GM12878 (cell line): ENCODE results near the gene SERPINF2. TPM values are rescaled to one million over a fixed set of nuclear protein-coding genes. Genes with fewer than 3 reads are reported as not detected.

Experiments used
- ATAC-seq: fragments of 200-7000 bp; cut with Tn5 transposase; 3 replicates; pipeline ENCODE4 v1.9.1; 2020; ENCODE audit warnings: mild to moderate bottlenecking, moderate library complexity
- BruUV-seq: library from RNA; stranded (reverse); fragments of 400-500 nt; replicated peaks from 2 replicates; lab custom pipeline; 2021; lab: Mats Ljungman, UMichigan
- CTCF ChIA-PET: fragments of 300-600 bp; sonication (Branson Sonifier 250); formaldehyde crosslinking; extraction: SDS; loops from one replicate; lab custom pipeline; 2021; ENCODE audit warnings: inconsistent platforms; lab: Yijun Ruan, JAX
- POLR2A ChIA-PET: fragments of 350-600 bp; formaldehyde crosslinking; extraction: SDS; loops from one replicate; lab custom pipeline; 2021; ENCODE audit warnings: inconsistent platforms; lab: Charles Lee
- RAD21 ChIA-PET: fragments of 300-600 bp; sonication (Branson Sonifier 250); formaldehyde crosslinking; loops from one replicate; lab custom pipeline; 2023; ENCODE audit warnings: antibody characterized with exemption; ENCODE audit not compliant: unreplicated experiment; lab: Charles Lee
- SMC1A ChIA-PET: fragments of 300-600 bp; sonication (Branson Sonifier 250); formaldehyde crosslinking; loops from one replicate; lab custom pipeline; 2023; ENCODE audit not compliant: unreplicated experiment, uncharacterized antibody; lab: Charles Lee
- DNase-seq: peaks from one replicate; pipeline ENCODE4 v3.0.0-alpha.2; 2011; ENCODE audit warnings: low read depth, low spot score
- FAIRE-seq: peaks from 3 replicates; lab custom pipeline; 2011; peaks lifted over from hg19 to GRCh38; lab: Jason Lieb, UNC
- H2AFZ ChIP-seq: 2 replicates; pipeline ENCODE4 v1.6.0; 2011; ENCODE audit warnings: low read depth, low read length, control low read depth; ENCODE audit not compliant: control insufficient read depth
- H3K27ac ChIP-seq: 2 replicates; pipeline ENCODE4 v1.5.1; 2011; ENCODE audit warnings: control low read depth; ENCODE audit not compliant: control insufficient read depth, insufficient read depth
- H3K27me3 ChIP-seq, 2 experiments: replicated peaks in 1 of 2; 2 replicates each; pipeline versions ENCODE4 v1.6.0 to v1.6.1; 2011; ENCODE audit warnings: low read length in 1 of 2; ENCODE audit not compliant: control insufficient read depth in 2 of 2, insufficient read depth in 2 of 2
- H3K36me3 ChIP-seq, 2 experiments: 2 replicates each; pipeline ENCODE4 v1.5.1; 2011; ENCODE audit warnings: low read length in 1 of 2; ENCODE audit not compliant: control insufficient read depth in 2 of 2, insufficient read depth in 2 of 2
- H3K4me1 ChIP-seq: 2 replicates; pipeline ENCODE4 v1.6.1; 2011; ENCODE audit warnings: mild to moderate bottlenecking, low read length, moderate library complexity, mixed read lengths; ENCODE audit not compliant: control insufficient read depth, insufficient read depth
- H3K4me2 ChIP-seq: 2 replicates; pipeline ENCODE4 v1.6.0; 2011; ENCODE audit warnings: control low read depth; ENCODE audit not compliant: control insufficient read depth, insufficient read depth
- H3K4me3 ChIP-seq: fragments of 200-600 bp; sonication (generic); 2 replicates; pipeline ENCODE4 v1.5.1; 2016
- H3K79me2 ChIP-seq: 2 replicates; pipeline ENCODE4 v1.6.0; 2011; ENCODE audit warnings: low read length; ENCODE audit not compliant: control insufficient read depth, insufficient read depth
- H3K9ac ChIP-seq: 2 replicates; pipeline ENCODE4 v1.8.0; 2011; ENCODE audit warnings: low read length, control low read depth, mixed read lengths; ENCODE audit not compliant: control insufficient read depth, insufficient read depth
- H3K9me3 ChIP-seq: replicated peaks from 3 replicates; pipeline ENCODE4 v1.5.1; 2011; ENCODE audit warnings: mild to moderate bottlenecking, low read length; ENCODE audit not compliant: control insufficient read depth, insufficient read depth
- H4K20me1 ChIP-seq: 2 replicates; pipeline ENCODE4 v1.6.0; 2011; ENCODE audit not compliant: control insufficient read depth, insufficient read depth
- BACH1 ChIP-seq: fragments of 450-650 bp; IDR thresholded peaks from 2 replicates; pipeline ENCODE4 v1.6.1; 2017; ENCODE audit warnings: mild to moderate bottlenecking, borderline replicate concordance
- CBX3 ChIP-seq: fragments of 200-600 bp; sonication (generic); IDR thresholded peaks from 2 replicates; pipeline ENCODE4 v1.6.1; 2016; ENCODE audit warnings: low read depth, borderline replicate concordance
- CREM ChIP-seq: IDR thresholded peaks from 2 replicates; pipeline ENCODE4 v1.6.1; 2014; ENCODE audit warnings: antibody characterized with exemption, low read depth
- DPF2 ChIP-seq: fragments of 450-650 bp; IDR thresholded peaks from 2 replicates; pipeline ENCODE4 v1.6.1; 2017; ENCODE audit warnings: mild to moderate bottlenecking
- FOXM1 ChIP-seq: IDR thresholded peaks from 2 replicates; pipeline ENCODE4 v1.6.1; 2012; ENCODE audit warnings: low read depth, mild to moderate bottlenecking, inconsistent platforms, low read length, moderate library complexity
- HDAC6 ChIP-seq: fragments of 200-600 bp; sonication (generic); IDR thresholded peaks from one replicate; pipeline ENCODE4 v1.8.0; 2017; ENCODE audit warnings: antibody characterized with exemption; ENCODE audit not compliant: unreplicated experiment
- HSF1 ChIP-seq: fragments of 150-350 bp; IDR thresholded peaks from 2 replicates; pipeline ENCODE4 v1.6.1; 2014; ENCODE audit warnings: mild to moderate bottlenecking, low read depth, low read length
- IKZF1 ChIP-seq: fragments of 450-650 bp; conservative IDR thresholded peaks from 2 replicates; pipeline ENCODE4 v1.6.1; 2017; ENCODE audit warnings: antibody characterized with exemption, mild to moderate bottlenecking
- IRF4 ChIP-seq: IDR thresholded peaks from 2 replicates; pipeline ENCODE4 v1.6.1; 2011; ENCODE audit warnings: low read depth, low read length
- KLF5 ChIP-seq: fragments of 450-650 bp; IDR thresholded peaks from 2 replicates; pipeline ENCODE4 v1.6.1; 2014; ENCODE audit warnings: mild to moderate bottlenecking; ENCODE audit not compliant: partially characterized antibody
- MXI1 ChIP-seq: fragments of 150-350 bp; IDR thresholded peaks from 2 replicates; pipeline ENCODE4 v1.6.1; 2011; ENCODE audit warnings: low read depth, mild to moderate bottlenecking, inconsistent platforms, low read length, improper control_type of control experiment
- NBN ChIP-seq: fragments of 450-650 bp; IDR thresholded peaks from 2 replicates; pipeline ENCODE4 v1.6.1; 2016
- NFIC ChIP-seq: IDR thresholded peaks from 2 replicates; pipeline ENCODE4 v1.6.1; 2012; ENCODE audit warnings: low read depth, mild to moderate bottlenecking, inconsistent platforms, low read length, moderate library complexity
- NR2C2 ChIP-seq: IDR thresholded peaks from 2 replicates; pipeline ENCODE4 v1.6.1; 2011; ENCODE audit warnings: borderline replicate concordance, low read depth; ENCODE audit not compliant: control insufficient read depth, insufficient read length
- NRF1 ChIP-seq: conservative IDR thresholded peaks from 2 replicates; pipeline ENCODE4 v1.6.1; 2011; ENCODE audit warnings: mild to moderate bottlenecking, low read depth, low read length, improper control_type of control experiment
- PML ChIP-seq: IDR thresholded peaks from 2 replicates; pipeline ENCODE4 v1.6.1; 2012; ENCODE audit warnings: low read length, inconsistent platforms
- POLR2AphosphoS5 ChIP-seq: IDR thresholded peaks from 2 replicates; pipeline ENCODE4 v1.6.1; 2011; ENCODE audit warnings: mild to moderate bottlenecking, low read length, inconsistent platforms
- RBBP5 ChIP-seq: fragments of 200-600 bp; sonication (generic); conservative IDR thresholded peaks from 2 replicates; pipeline ENCODE4 v1.6.1; 2016
- SMARCA5 ChIP-seq: fragments of 450-650 bp; IDR thresholded peaks from 2 replicates; pipeline ENCODE4 v1.6.1; 2017; ENCODE audit warnings: mild to moderate bottlenecking
- SUPT20H ChIP-seq: IDR thresholded peaks from 2 replicates; pipeline ENCODE4 v1.6.1; 2011; ENCODE audit warnings: low read depth, mild to moderate bottlenecking, low read length, moderate library complexity, borderline replicate concordance; ENCODE audit not compliant: control insufficient read depth
- ZNF217 ChIP-seq: fragments of 450-650 bp; IDR thresholded peaks from 2 replicates; pipeline ENCODE4 v1.6.1; 2017; ENCODE audit warnings: antibody characterized with exemption, mild to moderate bottlenecking
- ZNF274 ChIP-seq: IDR thresholded peaks from one replicate; pipeline ENCODE4 v1.8.0; 2011; ENCODE audit not compliant: insufficient read length, insufficient read depth
- WGBS: methylation state at CpG from one replicate; pipeline ENCODE4 v1.1.6; 2016; ENCODE audit warnings: low lambda C conversion rate; ENCODE audit not compliant: insufficient replicate concordance, insufficient coverage; ENCODE audit errors: missing lambda C conversion rate; 5-methylcytosine and 5-hydroxymethylcytosine counted together
- in situ Hi-C: fragments of 300-500 bp; cut with MboI; formaldehyde crosslinking; loops from 9 replicates; pipeline ENCODE4 v1.14.3; 2018; ENCODE audit warnings: mixed read lengths
- intact Hi-C: fragments of 100-400 bp; cut with micrococcal nuclease; formaldehyde crosslinking; loops from one replicate; pipeline ENCODE4 v1.14.2; 2022; ENCODE audit not compliant: unreplicated experiment
- polyA plus RNA-seq, 11 experiments: library from polyadenylated mRNA; depleted of rRNA in 4 of 11; unstranded in 6 of 11; stranded (reverse) in 5 of 11; fragments of >200 nt; fragmentation: Nextera tagmentation in 4 of 11; fragmentation: Illumina TruSeq in 1 of 11; extraction: Ambion mirVana in 4 of 11; extraction: Trizol in 1 of 11; gene quantifications; 1 replicate in 1 of 11; 2 replicates in 10 of 11; pipeline versions ENCODE4 v1.2.1 to v1.2.3, GENCODE V29; 2011 to 2016; ENCODE audit warnings: inconsistent platforms in 2 of 11, missing spikeins in 2 of 11, low read depth in 1 of 11
- total RNA-seq, 4 experiments: library from RNA; depleted of rRNA in 3 of 4; stranded (reverse); fragments of >200 nt in 3 of 4; fragmentation: Illumina TruSeq in 1 of 4; extraction: Trizol in 1 of 4; gene quantifications; 2 replicates each; pipeline versions ENCODE4 v1.2.1 to v1.2.3, GENCODE V29; 2013 to 2021

The SERPINF2 gene
- total and polyA plus RNA-seq, 10 of the 15 experiments (the other 5 are each of a cell fraction or from before 2014, with no cell fraction given), result 0.04 to 0.21 (median 0.12) TPM; not detected in 6

DNA sequence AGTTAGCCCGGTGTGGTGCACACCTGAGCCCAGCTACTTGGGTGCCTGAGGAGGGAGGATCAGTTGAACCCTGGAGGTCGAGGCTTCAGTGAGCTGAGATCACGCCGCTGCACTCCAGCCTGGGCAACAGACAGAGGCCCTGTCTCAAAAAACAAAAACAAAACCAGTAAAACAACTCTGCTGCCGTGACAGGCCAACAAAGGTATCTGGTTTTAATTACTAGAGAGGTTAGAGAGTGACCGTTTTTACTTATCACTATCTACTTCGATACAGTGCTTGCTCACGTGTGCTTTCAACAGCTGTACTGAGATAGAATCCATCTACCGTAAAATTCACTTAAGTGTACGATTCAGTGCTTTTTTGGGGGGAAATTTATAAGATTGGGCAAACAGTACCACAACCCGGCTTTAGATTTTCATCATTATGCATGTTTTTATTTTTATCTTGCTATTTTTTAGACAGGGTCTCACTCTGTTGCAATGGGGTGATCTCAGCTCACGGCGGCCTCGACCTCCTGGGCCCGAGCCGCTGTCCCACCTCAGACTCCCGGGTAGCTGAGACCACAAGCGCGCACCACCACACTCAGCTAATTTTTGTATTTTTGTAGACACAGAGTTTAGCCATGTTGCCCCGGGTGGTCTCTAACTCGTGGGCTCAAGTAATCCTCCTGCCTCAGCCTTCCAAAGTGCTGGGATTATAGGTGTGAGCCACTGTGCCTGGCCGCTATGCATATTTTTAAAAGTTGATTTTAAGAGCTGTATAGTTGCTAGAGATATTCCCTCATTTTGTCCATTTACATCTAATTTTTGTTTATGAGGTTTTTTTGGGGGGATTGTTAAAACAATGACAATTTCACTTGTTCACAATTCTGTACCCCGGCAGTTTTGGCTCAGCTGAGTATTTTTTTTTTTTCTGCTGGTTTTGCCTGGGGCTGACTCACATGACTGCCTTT is 50.1 kb downstream of the SERPINF2 start (continued):
- no peak for TF ChIP-seq SUPT20H
- no peak for TF ChIP-seq NR2C2
- no peak for TF ChIP-seq NRF1

DNA sequence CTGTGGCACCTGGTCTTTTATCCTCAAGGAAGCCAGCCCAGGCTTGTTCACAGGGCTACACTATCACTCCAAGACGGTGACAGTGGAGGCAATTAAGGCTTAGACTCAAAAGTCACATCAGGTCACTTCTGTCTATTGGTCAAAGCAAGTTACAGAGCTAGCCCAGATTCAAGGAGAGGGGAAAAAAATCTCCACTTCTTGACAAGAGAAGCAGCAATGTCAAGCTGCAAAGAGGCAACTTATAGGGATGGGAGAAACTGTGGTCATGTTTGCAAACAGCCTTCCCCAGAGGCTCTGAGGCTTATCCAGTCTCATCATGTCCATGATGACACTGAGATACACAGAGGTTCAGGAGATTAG is 50.8 kb downstream of the SERPINF2 start:
- FAIRE-seq (no peak), DNase-seq (no peak), ATAC-seq (no peak)
- Histone ChIP-seq H4K20me1 (no peaks in the 10 kb centered on the region), H3K9ac (no peak overlapping the region), H3K79me2 (no peaks in the 10 kb centered on the region; the same call in 1 of the 2 replicates), H3K4me3 (no peak overlapping the region), H3K4me1 (no peaks in the 10 kb centered on the region), H3K27ac (no peak overlapping the region), H3K9me3 (no peaks in the 10 kb centered on the region), H3K4me2 (no peak overlapping the region), H3K27me3 (no peaks in the 10 kb centered on the region), H3K36me3 (peaks cover 0 to 5% of the 10 kb centered on the region in 2 experiments; a peak in 2 of 4 replicates), H2AFZ (no peak overlapping the region)
- ChIA-PET SMC1A (interaction anchor here (0.6 kb wide), 1 partner anchor 600 kb away, joined by 4 read pairs; no protein-coding TSS in a partner anchor), RAD21 (interaction anchor here (1.0 kb wide), 1 partner anchor 9 kb away, joined by 3 read pairs; no protein-coding TSS in a partner anchor), CTCF (interaction anchor here (0.7 to 1.5 kb wide), 3 partner anchors 8 to 80 kb away, joined by 3 to 5 read pairs (median 3); no protein-coding TSS in a partner anchor), POLR2A (interaction anchor here (0.6 kb wide), 1 partner anchor 380 kb away, joined by 6 read pairs; no protein-coding TSS in a partner anchor)
- BruUV-seq, result no TSS peak
- whole genome bisulfite sequencing, result 95% methylated on average over 1 of the region's 1 CpG
- in situ Hi-C loops, result no loop called here
- intact Hi-C loops, result no loop called here
- TF ChIP-seq POLR2AphosphoS5, result no peak
- no peak for TF ChIP-seq PML
- no peak for TF ChIP-seq MXI1
- no peak for TF ChIP-seq KLF5
- TF ChIP-seq IRF4, result no peak
- no peak for TF ChIP-seq ZNF217
- TF ChIP-seq CREM, result no peak
- no peak for TF ChIP-seq CBX3
- no peak for TF ChIP-seq DPF2
- TF ChIP-seq NBN, result no peak
- no peak for TF ChIP-seq ZNF274
- TF ChIP-seq HSF1, result no peak
- no peak for TF ChIP-seq NFIC
- no peak for TF ChIP-seq SMARCA5
- no peak for TF ChIP-seq HDAC6
- TF ChIP-seq RBBP5, result no peak
- TF ChIP-seq BACH1, result no peak
- TF ChIP-seq FOXM1, result no peak
- TF ChIP-seq IKZF1, result no peak
